Measurements from ENCODE around the gene KAT6B.
"Not testable (repeated sequence)": the region's sequence is repeated elsewhere in the genome, so short reads cannot be mapped to it uniquely, and the experiment has no call there.

KAT6B gene

DNA sequence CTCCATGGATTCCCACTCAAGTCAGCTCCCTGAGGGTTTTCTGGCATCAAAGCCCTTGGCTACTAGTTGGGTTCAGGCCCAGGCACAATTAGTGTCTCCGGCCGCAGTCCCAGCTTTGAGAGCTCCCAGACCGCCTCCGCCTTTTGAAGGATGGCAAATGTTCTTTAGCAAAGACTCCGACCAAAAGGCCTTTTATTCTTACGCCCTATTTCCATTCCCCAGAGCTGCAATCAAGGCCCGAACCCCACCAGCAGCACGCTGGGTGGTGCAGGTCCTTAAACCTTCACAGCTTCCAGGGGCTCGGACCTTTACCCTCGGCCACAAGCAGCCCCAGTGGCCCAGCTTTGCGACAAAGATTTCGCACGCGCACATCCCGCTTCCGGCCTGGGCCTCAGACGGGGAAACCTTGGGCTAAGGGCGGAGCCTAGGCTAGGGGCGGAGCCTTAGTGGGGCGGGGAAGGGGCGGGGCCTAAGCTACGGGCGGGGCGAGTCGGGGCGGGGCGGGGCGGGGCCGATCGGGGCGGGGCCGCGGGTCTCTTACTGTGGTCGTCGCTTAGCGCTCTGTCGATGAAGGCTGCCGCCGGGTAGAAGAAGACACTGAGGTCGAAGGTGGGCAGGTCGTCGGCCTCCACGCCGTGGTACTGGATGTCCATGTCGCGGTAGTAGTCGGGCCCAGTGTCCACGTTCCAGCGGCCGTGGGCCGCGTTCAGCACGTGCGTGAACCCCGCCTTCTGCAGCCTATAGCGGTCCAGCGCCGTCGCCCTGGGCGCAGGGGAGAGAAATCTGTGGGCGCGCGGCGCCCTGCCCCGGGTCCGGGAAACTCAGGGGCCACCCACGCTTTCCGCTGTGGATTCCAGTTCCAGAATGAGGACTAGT, 217.1 kb downstream of the KAT6B start:
- DNase-seq, result no peak

DNA sequence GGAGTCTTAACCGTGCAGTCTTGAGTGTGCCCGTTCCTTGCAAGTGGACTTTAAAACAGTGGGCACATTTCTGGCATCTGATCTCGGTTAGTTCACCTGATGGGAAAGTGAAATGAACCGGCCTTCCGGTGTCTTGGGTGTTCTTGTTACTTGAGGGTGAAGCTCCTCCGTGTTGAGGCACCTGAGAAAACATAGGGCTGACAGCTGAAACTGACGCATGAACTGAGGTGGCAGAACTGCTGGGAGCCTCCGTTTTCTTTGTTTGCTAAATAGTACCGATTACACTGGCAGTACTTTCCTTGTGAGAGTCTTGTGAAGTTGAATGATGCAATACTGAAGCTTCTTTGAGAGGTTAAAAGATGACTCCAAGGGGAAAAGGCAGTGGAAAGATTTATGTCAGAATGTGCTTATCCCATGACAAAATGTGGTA, 222.3 kb downstream of the KAT6B start:
- DNase-seq, result peak; percentile 3

- no peak for DNase-seq
These were observed 223.1 kb downstream of the KAT6B start for GRCh38 chr10:75049316-75050148.

- DNase-seq, result no peak
These were observed 223.9 kb downstream of the KAT6B start for GRCh38 chr10:75050149-75050919.

DNA sequence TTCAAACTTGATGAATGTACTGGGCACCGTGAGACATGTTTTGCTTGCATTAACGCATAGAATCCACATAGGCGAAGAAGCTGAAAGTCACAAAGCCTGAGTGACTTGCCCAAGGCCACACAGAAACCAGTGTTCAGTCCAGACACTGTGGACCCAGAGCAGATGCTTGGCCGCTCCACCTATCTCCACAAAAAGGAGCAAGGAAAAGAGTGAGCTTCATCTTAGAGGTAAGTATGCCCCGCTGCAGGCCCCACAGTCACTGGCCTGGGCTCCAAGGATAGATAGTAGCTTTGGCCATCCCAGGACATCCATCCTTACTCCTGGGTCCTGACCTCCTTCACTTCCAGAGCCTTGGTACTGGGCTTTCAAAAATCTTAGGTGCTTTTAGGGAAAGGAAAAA, 224.9 kb downstream of the KAT6B start:
- no peak for DNase-seq

DNA sequence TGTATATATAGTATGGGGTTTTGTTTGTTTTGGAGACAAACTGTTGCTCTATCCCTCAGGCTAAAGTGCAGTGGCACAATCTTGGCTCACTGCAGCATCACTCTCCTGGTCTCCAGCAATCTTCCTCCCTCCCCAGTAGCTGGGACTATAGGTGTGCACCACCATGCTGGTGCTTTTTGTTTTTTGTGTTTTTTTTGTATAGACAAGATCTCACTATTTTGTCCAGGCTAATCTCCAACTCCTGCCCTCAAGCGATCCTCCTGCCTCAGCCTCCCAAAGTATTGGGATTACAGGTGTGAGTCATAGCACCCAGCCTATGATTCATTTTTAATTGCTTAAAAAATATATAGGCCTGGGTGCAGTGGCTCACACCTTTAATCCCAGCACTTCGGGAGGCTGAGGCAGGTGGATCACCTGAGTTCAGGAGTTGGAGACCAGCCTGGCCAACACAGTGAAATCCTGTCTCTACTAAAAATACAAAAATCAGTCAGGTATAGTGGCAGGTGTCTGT, 229.6 kb downstream of the KAT6B start:
- DNase-seq, result not testable (repeated sequence)

GRCh38 chr10:75057680-75058079, 231.3 kb downstream of the KAT6B start:
- no peak for DNase-seq

GRCh38 chr10:75058161-75058560, 231.8 kb downstream of the KAT6B start:
- DNase-seq, result no peak

GRCh38 chr10:75061709-75062505, 235.5 kb downstream of the KAT6B start:
- no peak for DNase-seq

GRCh38 chr10:75062506-75063299, 236.3 kb downstream of the KAT6B start:
- DNase-seq, result no peak

- no peak for DNase-seq
These were observed 237.2 kb downstream of the KAT6B start for GRCh38 chr10:75063461-75064230.

- DNase-seq, result no peak
These were observed 238.7 kb downstream of the KAT6B start for GRCh38 chr10:75065076-75065475.

GRCh38 chr10:75066271-75066670, 239.9 kb downstream of the KAT6B start:
- DNase-seq, result no peak

DNA sequence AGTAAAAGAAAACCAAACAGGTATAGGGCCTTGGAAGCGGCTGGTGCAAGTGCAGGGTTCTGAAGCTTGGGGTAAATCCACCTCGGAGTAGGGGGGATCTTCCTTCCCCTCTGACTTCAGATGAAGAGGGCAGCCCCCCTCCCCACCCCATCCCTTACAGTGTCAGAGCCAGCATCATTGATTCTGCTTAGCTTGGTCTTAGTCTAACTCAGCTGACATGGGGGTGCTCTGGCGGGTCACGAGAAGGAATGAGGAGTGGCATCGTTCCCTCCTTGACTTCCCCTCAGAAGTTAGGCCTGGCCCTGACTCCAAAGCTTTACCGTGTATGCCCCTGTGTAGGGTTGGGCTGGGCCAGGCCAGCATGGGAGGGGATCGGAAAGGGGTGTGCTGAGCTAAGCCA, 240.9 kb downstream of the KAT6B start:
- DNase-seq, result no peak

- no peak for DNase-seq
These were observed 242.1 kb downstream of the KAT6B start for GRCh38 chr10:75068523-75068922.

GRCh38 chr10:75070476-75070875, 244.1 kb downstream of the KAT6B start:
- no peak for DNase-seq

GRCh38 chr10:75070961-75071428, 244.6 kb downstream of the KAT6B start:
- DNase-seq, result peak; percentile 45

DNA sequence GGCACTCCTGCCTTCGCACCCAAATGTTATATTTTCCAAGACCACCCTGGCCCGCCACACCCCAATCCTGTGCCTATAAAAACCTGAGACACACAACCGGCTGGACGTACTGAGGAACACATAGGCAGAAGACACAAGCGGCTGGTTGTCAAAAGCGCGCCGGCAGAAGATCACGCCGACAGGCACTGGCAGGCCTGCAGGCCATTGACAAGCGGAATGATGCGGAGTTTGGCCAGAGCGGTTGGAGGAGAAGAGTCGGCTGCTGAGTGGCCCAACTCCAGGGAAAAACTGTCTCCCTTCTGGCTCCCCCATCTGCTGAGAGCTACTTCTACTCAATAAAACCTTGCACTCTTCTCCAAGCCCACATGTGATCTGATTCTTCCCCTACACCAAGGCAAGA, 245.4 kb downstream of the KAT6B start:
- DNase-seq, result no peak

DNA sequence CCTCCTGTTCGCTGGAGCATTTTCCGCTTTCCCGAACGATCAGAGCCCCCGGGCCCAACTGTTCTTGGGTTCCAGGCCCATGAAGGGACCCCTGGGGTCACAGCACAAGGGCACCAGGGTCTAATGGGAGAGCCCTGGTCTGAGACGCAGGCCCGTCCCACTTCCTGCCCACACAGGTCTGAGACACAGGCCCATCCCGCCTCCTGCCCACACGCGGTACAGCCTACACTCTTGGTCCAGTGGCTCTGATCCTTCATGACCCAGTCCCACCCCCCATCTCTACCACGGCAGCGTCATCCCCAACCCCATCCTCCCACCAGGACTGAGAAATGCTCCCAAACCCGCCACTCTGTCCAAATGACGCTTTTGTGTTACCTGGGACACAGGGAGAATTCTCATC, 246.3 kb downstream of the KAT6B start:
- DNase-seq, result no peak

DNA sequence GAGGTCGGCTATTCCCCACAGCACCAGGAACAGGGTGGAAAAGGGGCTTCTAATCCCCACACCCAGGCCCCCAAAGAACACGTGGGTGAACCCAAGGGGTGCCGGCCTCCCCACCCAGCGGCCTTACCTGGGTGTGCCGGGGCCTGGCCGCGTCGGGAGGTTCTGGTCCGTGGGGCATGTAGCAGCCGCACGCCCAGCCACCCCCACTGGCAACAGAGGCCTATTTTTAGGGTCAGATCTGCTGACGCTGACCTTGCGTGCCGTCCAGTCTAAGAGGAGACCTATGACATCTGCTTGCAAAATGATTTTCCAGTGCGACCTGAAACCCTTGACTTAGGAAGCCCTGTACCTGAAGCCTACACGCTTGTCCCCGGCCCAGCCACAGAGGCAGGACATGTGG, 247.0 kb downstream of the KAT6B start:
- DNase-seq, result no peak

Data from kidney glomerular epithelial cell (primary cell).